Epithelial cell of alveolus of lung (primary cell): ENCODE data around the gene TTLL6. TPM values are rescaled to one million over a fixed set of nuclear protein-coding genes. Genes with fewer than 3 reads are reported as not detected.

ENCODE experiments used
- total RNA-seq: library from RNA; depleted of rRNA; stranded (reverse); fragments of >200 nt; gene quantifications from 2 replicates; pipeline ENCODE4 v1.2.1, GENCODE V29; 2015

The TTLL6 gene
- total RNA-seq: 2.5 TPM in 1 of 2 replicates, not detected in the other

DNA sequence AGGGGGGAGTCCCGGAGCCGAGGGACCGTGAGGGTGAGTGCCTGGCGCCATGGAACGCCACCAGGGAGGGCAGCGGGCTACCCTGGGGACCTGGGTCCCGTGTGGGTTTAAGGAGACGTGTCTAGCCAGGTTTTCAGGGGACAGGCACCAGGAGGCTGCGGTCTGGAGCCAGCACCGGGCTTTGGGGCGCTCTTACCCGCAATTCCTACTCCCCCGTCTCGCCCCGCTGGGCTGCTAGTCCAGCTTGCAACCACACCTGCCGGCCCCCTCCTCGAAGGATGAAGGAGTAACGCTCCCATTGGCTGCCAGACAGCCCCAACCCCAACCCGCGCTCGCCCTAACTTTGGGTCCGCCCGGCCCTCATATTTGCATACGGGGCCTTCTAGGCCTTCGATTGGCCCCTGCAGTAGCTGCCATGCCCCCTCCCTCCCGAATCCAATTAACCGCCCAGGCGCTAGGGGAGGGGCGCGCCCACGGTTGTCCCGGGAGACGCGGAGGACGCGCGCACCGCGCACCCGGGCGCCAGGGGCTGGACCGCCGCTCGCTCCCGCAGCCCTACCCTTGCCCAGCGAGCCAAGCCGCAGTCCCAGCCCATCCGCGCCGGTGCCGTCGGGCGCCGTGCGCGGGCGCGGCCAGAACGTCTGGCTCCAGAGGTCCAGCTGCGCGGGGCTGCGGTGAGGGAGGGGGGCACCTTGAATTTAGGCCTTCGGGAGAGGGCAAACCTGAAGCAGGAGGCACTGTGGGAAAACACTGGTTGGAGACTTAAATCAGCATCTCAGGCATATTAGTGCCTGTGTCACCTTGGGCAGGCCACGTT, at the start of gene TTLL6:
Gene TTLL6 (minus strand): TSS at position 456 of the 817 bp plus-strand sequence. CDS start 157 bp downstream, at position 299.

GRCh38 chr17:48830840-48831548, 14.0 kb upstream of the TTLL6 start, which contains the start of gene CALCOCO2:
Gene CALCOCO2, plus strand, starts transcription at chr17:48831035. Its CDS starts 10,673 bp downstream, at chr17:48841708.

DNA sequence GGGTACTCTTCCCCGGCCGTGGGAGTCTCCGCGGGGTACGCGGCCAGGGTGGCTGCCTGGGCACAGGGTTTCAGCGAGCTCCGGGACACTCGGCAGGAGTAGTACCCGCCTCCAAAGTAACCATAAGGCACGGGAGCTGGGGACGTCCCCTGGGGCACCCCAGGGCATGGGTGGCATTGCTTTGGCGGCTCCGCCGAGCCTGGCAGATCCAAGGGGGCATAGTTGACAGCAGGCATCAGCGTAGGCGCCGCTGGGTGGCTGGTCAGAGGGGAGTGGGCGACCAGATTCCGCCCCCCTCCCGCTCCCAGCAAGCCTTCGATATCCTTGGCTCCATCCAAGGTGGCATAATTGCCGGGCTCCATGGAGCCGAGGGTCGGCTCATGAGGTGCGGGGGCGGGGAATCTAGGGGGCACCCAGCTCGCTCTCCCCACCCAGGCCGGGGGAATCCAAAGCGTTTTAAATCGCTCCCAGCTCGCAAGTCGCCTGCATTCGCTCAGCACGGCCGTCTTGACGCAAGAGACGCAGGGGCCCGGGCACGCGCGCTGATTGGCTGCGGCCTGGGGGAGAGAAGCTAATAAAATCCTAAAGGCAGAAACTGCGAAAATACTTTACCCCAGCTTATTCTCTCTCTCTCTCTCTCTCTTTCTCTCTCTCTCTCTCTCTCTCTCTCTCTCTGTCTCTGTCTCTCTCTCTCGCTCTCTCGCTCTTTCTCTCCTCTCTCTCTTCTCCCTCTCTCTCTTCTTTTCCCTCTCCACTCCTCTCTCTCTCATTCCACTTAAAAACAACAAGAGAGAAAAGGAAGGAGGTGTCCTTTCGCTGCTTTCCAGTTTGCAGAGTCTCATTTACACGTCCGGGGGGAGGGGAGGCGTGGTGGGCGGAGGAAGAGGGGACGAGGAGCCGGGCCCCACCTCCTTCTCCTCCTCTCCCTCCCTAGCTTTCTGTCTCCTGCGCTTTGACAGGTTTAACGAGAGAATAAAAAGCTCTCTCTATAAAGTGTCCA, 88.5 kb downstream of the TTLL6 start, which contains the start of gene HOXB13:
Gene HOXB13 (minus strand): TSS at position 519 of the 1,000 bp plus-strand sequence. CDS start 157 bp downstream, at position 362.

GRCh38 chr17:48722915-48723422, 94.1 kb downstream of the TTLL6 start, which contains the start of gene PRAC2:
Gene PRAC2, plus strand, starts transcription at chr17:48723185. Its CDS starts 1,226 bp downstream, at chr17:48724411.

GRCh38 chr17:48722201-48722907, 94.7 kb downstream of the TTLL6 start, which contains the start of gene PRAC1:
Gene PRAC1, minus strand, starts transcription at chr17:48722518. Its CDS starts 126 bp downstream, at chr17:48722392.

Other genes starting within 250 kb of the TTLL6 start
- gene HOXB4, start 238.9 kb downstream of the TTLL6 start, total RNA-seq: 10.3 and 12.5 TPM in 2 replicates
- 26.4 and 44.7 TPM in 2 replicates for gene HOXB3, start 227.0 kb downstream of the TTLL6 start, total RNA-seq
- gene HOXB5, start 223.4 kb downstream of the TTLL6 start, total RNA-seq: 8.4 and 18.9 TPM in 2 replicates
- gene HOXB6, start 212.2 kb downstream of the TTLL6 start, total RNA-seq: 64.5 and 66.3 TPM in 2 replicates
- gene HOXB7, start 206.2 kb downstream of the TTLL6 start, total RNA-seq: 13.2 and 14.9 TPM in 2 replicates
- 0.39 and 1.4 TPM in 2 replicates for gene HOXB8, start 201.9 kb downstream of the TTLL6 start, total RNA-seq
- not detected in 2 replicates for gene HOXB9, start 190.9 kb downstream of the TTLL6 start, total RNA-seq
- gene PRAC1, start 94.7 kb downstream of the TTLL6 start, total RNA-seq: not detected in 2 replicates
- gene PRAC2, start 94.0 kb downstream of the TTLL6 start, total RNA-seq: not detected in 2 replicates
- not detected in 2 replicates for gene HOXB13, start 88.5 kb downstream of the TTLL6 start, total RNA-seq
- 44.1 and 48.6 TPM in 2 replicates for gene CALCOCO2, start 13.8 kb upstream of the TTLL6 start, total RNA-seq
- 81.8 and 150 TPM in 2 replicates for gene ATP5MC1, start 75.6 kb upstream of the TTLL6 start, total RNA-seq
- 69.9 and 83.8 TPM in 2 replicates for gene UBE2Z, start 91.2 kb upstream of the TTLL6 start, total RNA-seq
- gene SNF8, start 127.6 kb upstream of the TTLL6 start, total RNA-seq: 63.6 and 141 TPM in 2 replicates
- gene GIP, start 151.4 kb upstream of the TTLL6 start, total RNA-seq: not detected in 2 replicates
- gene IGF2BP1, start 180.2 kb upstream of the TTLL6 start, total RNA-seq: 13.3 and 17.2 TPM in 2 replicates